Measurements from ENCODE around the gene PLXNA2.

PLXNA2 gene

DNA sequence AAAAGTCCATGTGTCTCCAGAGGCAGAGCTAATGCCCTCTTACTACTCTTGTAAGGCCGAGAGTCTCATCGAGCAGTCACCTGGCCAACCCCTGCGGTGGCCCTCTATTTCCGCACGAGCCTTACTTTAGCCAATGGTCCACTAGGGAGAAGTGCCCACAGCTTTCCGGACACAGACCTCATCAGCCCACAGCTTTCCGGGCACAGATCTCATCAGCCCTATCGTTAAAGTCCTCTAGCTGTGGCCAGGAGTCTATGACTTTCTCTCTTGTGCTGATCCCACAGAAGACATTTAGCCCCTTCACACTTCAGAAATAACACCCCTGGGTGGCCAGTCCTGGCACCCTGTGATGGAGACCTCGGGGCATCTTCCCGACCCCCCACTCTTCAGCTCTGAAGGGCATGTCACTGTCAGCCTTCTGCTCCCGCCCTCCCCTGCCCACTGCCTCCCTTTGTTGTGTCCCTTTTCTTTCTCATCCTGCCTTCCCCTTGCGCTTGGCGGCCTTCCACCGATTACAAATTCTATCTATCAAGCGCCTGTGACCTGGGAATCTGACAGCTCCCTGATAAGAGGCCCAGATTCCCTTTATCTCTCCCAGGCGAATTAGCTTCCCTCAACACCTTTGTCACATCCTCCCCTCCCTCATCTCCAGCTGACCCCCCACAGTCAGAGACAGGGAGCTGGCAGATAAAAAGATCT is 161.0 kb downstream of the PLXNA2 start:
- WGBS (ENCODE audit: insufficient coverage) = 81% methylated on average over 13 of the region's 16 CpGs
- POLR2A ChIA-PET = no interaction called here

DNA sequence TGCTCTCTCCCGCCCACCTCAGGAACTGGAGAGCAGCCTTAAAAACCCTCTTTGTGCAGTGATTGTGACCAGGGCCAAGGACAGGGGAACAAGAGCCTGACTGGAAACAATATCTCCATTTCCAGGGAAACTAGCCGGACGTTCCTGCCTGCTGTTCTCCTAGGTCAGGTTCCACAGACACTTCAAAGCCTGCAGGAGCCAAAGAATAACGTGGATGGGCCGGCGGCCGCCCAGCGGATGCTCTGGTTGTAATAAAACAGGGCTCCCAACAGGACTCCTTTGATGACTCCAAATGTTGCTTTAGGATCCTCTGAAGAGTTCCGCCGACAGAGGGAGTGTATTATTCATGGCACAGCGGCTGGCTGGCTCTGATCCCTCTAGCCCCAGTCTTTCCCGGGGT is 162.2 kb downstream of the PLXNA2 start:
- CTCF ChIA-PET = interaction anchor here (1.5 to 2.3 kb wide), 2 partner anchors 18 to 43 kb away, joined by 3 to 6 read pairs; no protein-coding TSS in a partner anchor
- H3K27ac ChIP-seq (ENCODE audit: insufficient read depth in 1 of 2, low read depth in 1 of 2, low read length in 2 of 2, poor library complexity in 1 of 2, severe bottlenecking in 2 of 2) = no peak overlapping the region
- no peaks in the 10 kb centered on the region for H3K9me3 ChIP-seq (ENCODE audit: control extremely low read depth in 1 of 5, control insufficient read depth in 4 of 5, insufficient read depth in 2 of 5, low read depth in 1 of 5, low read length in 4 of 5)
- POLR2A ChIA-PET = no interaction called here
- no peaks in the 10 kb centered on the region for H3K36me3 ChIP-seq (ENCODE audit: control insufficient read depth in 4 of 4, insufficient read depth in 4 of 4, low read length in 3 of 4)
- H3K4me1 ChIP-seq (ENCODE audit: control extremely low read depth in 1 of 4, control insufficient read depth in 4 of 4, insufficient read depth in 4 of 4, low read length in 3 of 4) = peaks cover 0 to 28% (median 22%) of the 10 kb centered on the region in 4 experiments
- H3K27me3 ChIP-seq (replicated peaks in 2 of 5; ENCODE audit: control insufficient read depth in 4 of 5, insufficient read depth in 5 of 5, low read length in 4 of 5) = no peaks in the 10 kb centered on the region
- WGBS (ENCODE audit: insufficient coverage) = 98% methylated on average over 12 of the region's 12 CpGs
- no peak for DNase-seq
- no peak overlapping the region for H3K4me3 ChIP-seq (ENCODE audit: control insufficient read depth in 1 of 7, extremely low read depth in 1 of 7, insufficient read depth in 4 of 7, low read depth in 2 of 7, low read length in 6 of 7)

More for the DNA sequence above, 161.0 kb downstream of the PLXNA2 start:
- CTCF ChIA-PET = interaction anchor here (1.0 to 1.7 kb wide), 2 partner anchors 11 to 63 kb away, joined by 3 to 11 read pairs; no protein-coding TSS in a partner anchor
- H3K27me3 ChIP-seq (replicated peaks in 2 of 5; ENCODE audit: control insufficient read depth in 4 of 5, insufficient read depth in 5 of 5, low read length in 4 of 5) = no peaks in the 10 kb centered on the region
- H3K4me1 ChIP-seq (ENCODE audit: control extremely low read depth in 1 of 4, control insufficient read depth in 4 of 4, insufficient read depth in 4 of 4, low read length in 3 of 4) = peaks cover 0 to 19% (median 16%) of the 10 kb centered on the region in 4 experiments
- H3K9me3 ChIP-seq (ENCODE audit: control extremely low read depth in 1 of 5, control insufficient read depth in 4 of 5, insufficient read depth in 2 of 5, low read depth in 1 of 5, low read length in 4 of 5) = no peaks in the 10 kb centered on the region
- no peak overlapping the region for H3K27ac ChIP-seq (ENCODE audit: insufficient read depth in 1 of 2, low read depth in 1 of 2, low read length in 2 of 2, poor library complexity in 1 of 2, severe bottlenecking in 2 of 2)
- peak in 2 of 3 donors; percentile 16 to 21 for DNase-seq
- H3K4me3 ChIP-seq (ENCODE audit: control insufficient read depth in 1 of 7, extremely low read depth in 1 of 7, insufficient read depth in 4 of 7, low read depth in 2 of 7, low read length in 6 of 7) = no peak overlapping the region
- no peaks in the 10 kb centered on the region for H3K36me3 ChIP-seq (ENCODE audit: control insufficient read depth in 4 of 4, insufficient read depth in 4 of 4, low read length in 3 of 4)

- no peak overlapping the region for H3K4me3 ChIP-seq (ENCODE audit: control insufficient read depth in 1 of 7, extremely low read depth in 1 of 7, insufficient read depth in 4 of 7, low read depth in 2 of 7, low read length in 6 of 7)
- ChIA-PET CTCF (interaction anchor here (1.2 to 2.3 kb wide), 4 partner anchors 9 to 164 kb away, joined by 4 to 6 read pairs (median 4); no protein-coding TSS in a partner anchor), POLR2A (no interaction called here)
- H3K27me3 ChIP-seq (replicated peaks in 2 of 5; ENCODE audit: control insufficient read depth in 4 of 5, insufficient read depth in 5 of 5, low read length in 4 of 5) = no peaks in the 10 kb centered on the region
- H3K4me1 ChIP-seq (ENCODE audit: control extremely low read depth in 1 of 4, control insufficient read depth in 4 of 4, insufficient read depth in 4 of 4, low read length in 3 of 4) = peaks cover 0 to 15% (median 11%) of the 10 kb centered on the region in 4 experiments
- no peaks in the 10 kb centered on the region for H3K36me3 ChIP-seq (ENCODE audit: control insufficient read depth in 4 of 4, insufficient read depth in 4 of 4, low read length in 3 of 4)
- DNase-seq = no peak
- no peaks in the 10 kb centered on the region for H3K9me3 ChIP-seq (ENCODE audit: control extremely low read depth in 1 of 5, control insufficient read depth in 4 of 5, insufficient read depth in 2 of 5, low read depth in 1 of 5, low read length in 4 of 5)
- no peak overlapping the region for H3K27ac ChIP-seq (ENCODE audit: insufficient read depth in 1 of 2, low read depth in 1 of 2, low read length in 2 of 2, poor library complexity in 1 of 2, severe bottlenecking in 2 of 2)
- 98% methylated on average over 9 of the region's 11 CpGs for WGBS (ENCODE audit: insufficient coverage)
Measured at GRCh38 chr1:208080396-208081286, 163.5 kb downstream of the PLXNA2 start.

DNA sequence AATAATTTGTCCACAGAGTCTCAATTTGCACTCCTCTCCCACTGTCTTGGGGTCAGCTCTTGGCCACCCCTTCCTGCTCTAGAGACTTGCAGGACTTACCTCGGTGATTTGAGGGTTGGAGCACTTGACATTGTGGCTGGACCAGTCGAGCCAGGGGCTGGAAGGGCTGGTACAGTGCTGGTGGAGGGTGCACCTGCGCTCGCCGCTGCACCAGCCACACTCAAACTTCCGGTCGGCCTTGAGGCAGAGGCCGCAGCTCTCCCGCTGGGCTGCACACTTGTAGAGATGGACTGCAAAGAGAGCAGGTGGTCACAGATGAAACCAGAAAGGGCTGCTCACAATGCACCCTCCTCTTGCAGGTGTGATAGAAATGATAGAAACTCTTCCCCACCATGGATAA is 165.0 kb downstream of the PLXNA2 start:
- Histone ChIP-seq H3K4me3 (ENCODE audit: control insufficient read depth in 1 of 7, extremely low read depth in 1 of 7, insufficient read depth in 4 of 7, low read depth in 2 of 7, low read length in 6 of 7) (no peak overlapping the region), H3K36me3 (ENCODE audit: control insufficient read depth in 4 of 4, insufficient read depth in 4 of 4, low read length in 3 of 4) (no peaks in the 10 kb centered on the region), H3K27ac (ENCODE audit: insufficient read depth in 1 of 2, low read depth in 1 of 2, low read length in 2 of 2, poor library complexity in 1 of 2, severe bottlenecking in 2 of 2) (no peak overlapping the region), H3K9me3 (ENCODE audit: control extremely low read depth in 1 of 5, control insufficient read depth in 4 of 5, insufficient read depth in 2 of 5, low read depth in 1 of 5, low read length in 4 of 5) (no peaks in the 10 kb centered on the region), H3K27me3 (replicated peaks in 2 of 5; ENCODE audit: control insufficient read depth in 4 of 5, insufficient read depth in 5 of 5, low read length in 4 of 5) (no peaks in the 10 kb centered on the region), H3K4me1 (ENCODE audit: control extremely low read depth in 1 of 4, control insufficient read depth in 4 of 4, insufficient read depth in 4 of 4, low read length in 3 of 4) (peaks cover 0 to 15% (median 8%) of the 10 kb centered on the region in 4 experiments)
- WGBS (ENCODE audit: insufficient coverage) = 94% methylated on average over 9 of the region's 9 CpGs
- ChIA-PET POLR2A (no interaction called here), CTCF (no interaction called here)
- DNase-seq = no peak

GRCh38 chr1:208078752-208079151 is 165.4 kb downstream of the PLXNA2 start:
- POLR2A ChIA-PET = no interaction called here
- no peaks in the 10 kb centered on the region for H3K27me3 ChIP-seq (replicated peaks in 2 of 5; ENCODE audit: control insufficient read depth in 4 of 5, insufficient read depth in 5 of 5, low read length in 4 of 5)
- CTCF ChIA-PET = interaction anchor here (0.6 kb wide), 1 partner anchor 57 kb away, joined by 3 read pairs; no protein-coding TSS in a partner anchor
- H3K27ac ChIP-seq (ENCODE audit: insufficient read depth in 1 of 2, low read depth in 1 of 2, low read length in 2 of 2, poor library complexity in 1 of 2, severe bottlenecking in 2 of 2) = no peak overlapping the region
- DNase-seq = no peak
- H3K36me3 ChIP-seq (ENCODE audit: control insufficient read depth in 4 of 4, insufficient read depth in 4 of 4, low read length in 3 of 4) = no peaks in the 10 kb centered on the region
- H3K9me3 ChIP-seq (ENCODE audit: control extremely low read depth in 1 of 5, control insufficient read depth in 4 of 5, insufficient read depth in 2 of 5, low read depth in 1 of 5, low read length in 4 of 5) = no peaks in the 10 kb centered on the region
- H3K4me3 ChIP-seq (ENCODE audit: control insufficient read depth in 1 of 7, extremely low read depth in 1 of 7, insufficient read depth in 4 of 7, low read depth in 2 of 7, low read length in 6 of 7) = no peak overlapping the region
- H3K4me1 ChIP-seq (ENCODE audit: control extremely low read depth in 1 of 4, control insufficient read depth in 4 of 4, insufficient read depth in 4 of 4, low read length in 3 of 4) = peaks cover 0 to 15% (median 8%) of the 10 kb centered on the region in 4 experiments
- over 99% methylated on average over 12 of the region's 12 CpGs for WGBS (ENCODE audit: insufficient coverage)

DNA sequence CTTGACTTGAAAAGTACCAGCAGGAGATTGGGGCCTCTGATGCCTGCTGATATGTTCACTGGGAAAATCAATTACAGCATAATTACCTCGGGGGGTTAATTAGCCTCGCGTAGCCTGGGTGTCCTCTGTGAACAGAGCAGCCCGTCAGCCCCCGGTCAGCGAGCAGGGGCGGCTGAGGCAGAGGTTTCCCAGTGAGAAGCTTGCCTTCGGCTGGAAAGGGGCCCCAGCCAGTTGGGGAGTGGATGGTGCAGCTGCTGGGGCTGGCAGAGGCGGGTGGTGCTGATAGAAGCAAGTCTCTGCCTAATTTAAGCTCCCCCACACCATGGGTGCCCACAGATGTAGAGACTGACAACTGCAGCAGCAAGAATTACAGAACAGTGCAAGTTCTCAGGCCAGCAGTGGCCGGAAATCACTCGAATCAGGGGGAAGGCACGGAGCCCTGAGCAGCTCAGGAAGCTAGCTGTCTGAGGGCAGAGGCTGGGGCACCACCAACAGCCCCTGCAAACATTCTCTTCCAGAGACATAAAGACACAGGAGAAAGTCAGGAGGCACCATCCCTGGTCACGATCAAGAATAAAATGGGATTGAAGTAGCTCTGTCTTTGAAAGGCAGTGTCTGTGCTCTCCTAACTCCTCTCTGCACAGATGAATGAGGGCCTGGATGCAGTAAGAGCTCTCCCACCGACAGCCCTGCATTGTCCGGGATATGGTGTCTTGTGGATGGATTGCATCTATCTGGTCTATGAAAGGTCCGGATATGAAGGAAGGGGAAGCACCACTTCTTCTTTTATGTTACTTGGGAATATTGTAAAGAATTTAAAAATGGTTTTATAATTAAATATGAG is 166.7 kb downstream of the PLXNA2 start:
- POLR2A ChIA-PET = no interaction called here
- WGBS (ENCODE audit: insufficient coverage) = 77% methylated on average over 9 of the region's 16 CpGs
- Histone ChIP-seq H3K36me3 (ENCODE audit: control insufficient read depth in 4 of 4, insufficient read depth in 4 of 4, low read length in 3 of 4) (no peaks in the 10 kb centered on the region), H3K27ac (ENCODE audit: insufficient read depth in 1 of 2, low read depth in 1 of 2, low read length in 2 of 2, poor library complexity in 1 of 2, severe bottlenecking in 2 of 2) (no peak overlapping the region), H3K4me3 (ENCODE audit: control insufficient read depth in 1 of 7, extremely low read depth in 1 of 7, insufficient read depth in 4 of 7, low read depth in 2 of 7, low read length in 6 of 7) (peak overlapping the region in 1 of 7 experiments; percentile 15), H3K4me1 (ENCODE audit: control extremely low read depth in 1 of 4, control insufficient read depth in 4 of 4, insufficient read depth in 4 of 4, low read length in 3 of 4) (peaks cover 0 to 9% (median 6%) of the 10 kb centered on the region in 4 experiments), H3K27me3 (replicated peaks in 2 of 5; ENCODE audit: control insufficient read depth in 4 of 5, insufficient read depth in 5 of 5, low read length in 4 of 5) (no peaks in the 10 kb centered on the region), H3K9me3 (ENCODE audit: control extremely low read depth in 1 of 5, control insufficient read depth in 4 of 5, insufficient read depth in 2 of 5, low read depth in 1 of 5, low read length in 4 of 5) (no peaks in the 10 kb centered on the region)
- DNase-seq = peak in 2 of 3 donors; percentile 12 to 26
- CTCF ChIA-PET = interaction anchor here (1.0 kb wide), 2 partner anchors 11 to 55 kb away, joined by 3 to 4 read pairs; no protein-coding TSS in a partner anchor

All from common myeloid progenitor, CD34-positive (primary cell).